Measurements from ENCODE around the gene SGMS1. TPM values are rescaled to one million over a fixed set of nuclear protein-coding genes. Genes with fewer than 3 reads are reported as not detected.

Gene SGMS1
- total and polyA plus RNA-seq, 2 donors (not counting 3 experiments of a cell fraction or from before 2014, with no cell fraction given): 9.7 to 23.7 TPM

GRCh38 chr10:50326757-50327701, 296.7 kb downstream of the SGMS1 start:
- Histone ChIP-seq H3K79me2 (ENCODE audit: control insufficient read depth, insufficient read depth, low read length) (no peaks in the 10 kb centered on the region), H3K9me1 (replicated peaks; ENCODE audit: control insufficient read depth, extremely low read depth, insufficient read depth, low read length) (no peaks in the 10 kb centered on the region), H4K20me1 (replicated peaks; ENCODE audit: control insufficient read depth, extremely low read depth, insufficient read depth, low read length) (no peaks in the 10 kb centered on the region), H2AFZ (ENCODE audit: low read depth, low read length) (peak overlapping the region; percentile 28), H3K4me2 (ENCODE audit: insufficient read depth, low read length) (peak overlapping the region; percentile 69), H3K27me3 (ENCODE audit: control insufficient read depth in 2 of 2, insufficient read depth in 2 of 2, low read length in 2 of 2) (no peaks in the 10 kb centered on the region), H3K27ac (ENCODE audit: insufficient read depth, low read depth, low read length) (no peak overlapping the region), H3K4me3 (replicated peaks in 1 of 3; ENCODE audit: insufficient read depth in 1 of 3, low read depth in 1 of 3, low read length in 3 of 3) (peak overlapping the region in 2 of 3 experiments; percentile 3 to 35), H3K9ac (replicated peaks; ENCODE audit: extremely low read depth, insufficient read depth, low read length) (peak overlapping the region; percentile 26), H3K36me3 (ENCODE audit: control insufficient read depth in 2 of 2, extremely low read depth in 1 of 2, insufficient read depth in 2 of 2, low read length in 2 of 2) (no peaks in the 10 kb centered on the region), H3K4me1 (ENCODE audit: control insufficient read depth, extremely low read depth, insufficient read depth, low read length) (peaks cover 24% of the 10 kb centered on the region), H3K9me3 (replicated peaks; ENCODE audit: control insufficient read depth, insufficient read depth, low read length) (no peaks in the 10 kb centered on the region)
- dilution Hi-C loops (cut with MboI; ENCODE audit: extremely low pct_ligation_motif_present, low sequenced_read_pairs): no loop called here
- BruUV-seq (replicated peaks): no TSS peak
- ChIA-PET POLR2A (no interaction called here), CTCF (interaction anchor here (0.7 to 2.3 kb wide), 8 partner anchors 10 to 54 kb away, joined by 3 to 17 read pairs (median 6); no protein-coding TSS in a partner anchor)
- DNase-seq (ENCODE audit: low read depth, low spot score) (peak; percentile 92), FAIRE-seq (peak; percentile 77)
- TF ChIP-seq POLR2AphosphoS5 (IDR thresholded peaks at IDR 0.05; ENCODE audit: insufficient read depth, low read depth, low read length) (peak; percentile 29), FOS (IDR thresholded peaks at IDR 0.05; ENCODE audit: borderline replicate concordance, insufficient read depth, low read length) (no peak), JUN (IDR thresholded peaks at IDR 0.05; ENCODE audit: borderline replicate concordance, insufficient read depth, insufficient read length, low read depth) (no peak), CTCF (IDR thresholded peaks at IDR 0.05; ENCODE audit: extremely low read depth in 1 of 2, insufficient read depth in 1 of 2, low read depth in 1 of 2, low read length in 2 of 2) (no peak), MYC (IDR thresholded peaks at IDR 0.05; ENCODE audit: low read depth, low read length) (no peak)
- intact Hi-C loops (cut with micrococcal nuclease): loop anchor here (2.0 kb wide), 1 partner anchor 92 kb away; no protein-coding TSS in a partner anchor

Data from endothelial cell of umbilical vein (primary cell).